Adrenal gland (tissue), 5 donors: ENCODE results near the gene BRD2.

ENCODE experiments used
- CTCF ChIP-seq, 6 experiments: fragments of 450-650 bp in 4 of 6; fragments of 200-600 bp in 2 of 6; sonication (generic) in 1 of 6; IDR thresholded peaks; 1 replicate in 5 of 6; 2 replicates in 1 of 6; pipeline versions ENCODE4 v1.5.1 to v1.8.0; 2016 to 2021; ENCODE audit warnings: antibody characterized with exemption in 6 of 6, mild to moderate bottlenecking in 2 of 6, moderate library complexity in 1 of 6
- POLR2A ChIP-seq, 2 donors: fragments of 450-650 bp; IDR thresholded peaks; one replicate each; pipeline ENCODE4 v1.6.1; 2017; ENCODE audit warnings: antibody characterized with exemption in 2 of 2, mild to moderate bottlenecking in 2 of 2, moderate library complexity in 1 of 2
- donor health status: DM: no; HTN: no; CAD: no.

- TF ChIP-seq POLR2A (IDR thresholded peaks at IDR 0.05), result no peak
- TF ChIP-seq CTCF (IDR thresholded peaks at IDR 0.05), result no peak
These were observed 9.5 kb downstream of the BRD2 start for GRCh38 chr6:32977953-32978324.
